Bronchial epithelial cell (primary cell): ENCODE measurements around the gene DGKB. TPM values are rescaled to one million over a fixed set of nuclear protein-coding genes. Genes with fewer than 3 reads are reported as not detected.

Experiments used
- DNase-seq: peaks from one replicate; pipeline ENCODE4 v3.0.0-alpha.2; 2010; ENCODE audit warnings: low read depth
- FAIRE-seq: peaks from 2 replicates; lab custom pipeline; 2011; peaks lifted over from hg19 to GRCh38; lab: Jason Lieb, UNC
- H3K27me3 ChIP-seq: 2 replicates; pipeline ENCODE4 v1.5.1; 2011; ENCODE audit warnings: low read length; ENCODE audit not compliant: control insufficient read depth, insufficient read depth
- H3K36me3 ChIP-seq: 2 replicates; pipeline ENCODE4 v1.5.1; 2011; ENCODE audit warnings: low read length; ENCODE audit not compliant: control insufficient read depth, insufficient read depth
- H3K4me3 ChIP-seq: 2 replicates; pipeline ENCODE4 v1.5.1; 2011; ENCODE audit warnings: mild to moderate bottlenecking, low read depth, low read length, control low read depth
- CTCF ChIP-seq: IDR thresholded peaks from 2 replicates; pipeline ENCODE4 v1.5.1; 2011; ENCODE audit warnings: mild to moderate bottlenecking, moderate library complexity, low read length, control low read depth, inconsistent platforms; ENCODE audit not compliant: insufficient read depth, severe bottlenecking
- total RNA-seq: library from RNA; depleted of rRNA; stranded (reverse); fragments of >200 nt; gene quantifications from 2 replicates; pipeline ENCODE4 v1.2.1, GENCODE V29; 2014

Gene DGKB
- total RNA-seq, 1 donor from 2014 or later, result not detected

GRCh38 chr7:14747701-14748100 is 154.8 kb downstream of the DGKB start:
- Histone ChIP-seq H3K4me3 (no peak overlapping the region), H3K27me3 (no peaks in the 10 kb centered on the region), H3K36me3 (no peaks in the 10 kb centered on the region)
- no peak for TF ChIP-seq CTCF
- DNase-seq (no peak), FAIRE-seq (no peak)

GRCh38 chr7:14745076-14745475 is 157.5 kb downstream of the DGKB start:
- no peak overlapping the region for H3K4me3 ChIP-seq
- FAIRE-seq (no peak), DNase-seq (no peak)
- H3K36me3 ChIP-seq, result no peaks in the 10 kb centered on the region
- H3K27me3 ChIP-seq, result no peaks in the 10 kb centered on the region
- no peak for TF ChIP-seq CTCF

- no peak for TF ChIP-seq CTCF
- DNase-seq (peak; percentile 36), FAIRE-seq (no peak)
Observed at GRCh38 chr7:14740606-14741005, 161.9 kb downstream of the DGKB start.

GRCh38 chr7:14739841-14740185 is 162.7 kb downstream of the DGKB start:
- FAIRE-seq (no peak), DNase-seq (no peak)
- no peak for TF ChIP-seq CTCF
- Histone ChIP-seq H3K36me3 (no peaks in the 10 kb centered on the region), H3K4me3 (no peak overlapping the region), H3K27me3 (no peaks in the 10 kb centered on the region)

More at GRCh38 chr7:14740606-14741005, 161.9 kb downstream of the DGKB start:
- H3K4me3 ChIP-seq, result no peak overlapping the region
- H3K27me3 ChIP-seq, result no peaks in the 10 kb centered on the region
- H3K36me3 ChIP-seq, result no peaks in the 10 kb centered on the region

GRCh38 chr7:14739168-14739840 is 163.2 kb downstream of the DGKB start:
- FAIRE-seq (no peak), DNase-seq (no peak)
- Histone ChIP-seq H3K4me3 (no peak overlapping the region), H3K27me3 (no peaks in the 10 kb centered on the region), H3K36me3 (no peaks in the 10 kb centered on the region)
- TF ChIP-seq CTCF, result no peak

- H3K27me3 ChIP-seq, result no peaks in the 10 kb centered on the region
- FAIRE-seq, result no peak
- TF ChIP-seq CTCF, result no peak
- no peak for DNase-seq
- H3K36me3 ChIP-seq, result no peaks in the 10 kb centered on the region
- no peak overlapping the region for H3K4me3 ChIP-seq
Observed at GRCh38 chr7:14738086-14738485, 164.5 kb downstream of the DGKB start.
